ENCODE data around the gene TTLL12.

The TTLL12 gene

GRCh38 chr22:43186272-43187170 is at the start of gene TTLL12:
TTLL12 (minus strand) TSS chr22:43187134; CDS start chr22:43187069, 65 bp downstream.
- DNase-seq: peak; percentile 35 to 55 (median 46)

GRCh38 chr22:43235445-43236409 is 48.8 kb upstream of the TTLL12 start:
- DNase-seq: no peak

DNA sequence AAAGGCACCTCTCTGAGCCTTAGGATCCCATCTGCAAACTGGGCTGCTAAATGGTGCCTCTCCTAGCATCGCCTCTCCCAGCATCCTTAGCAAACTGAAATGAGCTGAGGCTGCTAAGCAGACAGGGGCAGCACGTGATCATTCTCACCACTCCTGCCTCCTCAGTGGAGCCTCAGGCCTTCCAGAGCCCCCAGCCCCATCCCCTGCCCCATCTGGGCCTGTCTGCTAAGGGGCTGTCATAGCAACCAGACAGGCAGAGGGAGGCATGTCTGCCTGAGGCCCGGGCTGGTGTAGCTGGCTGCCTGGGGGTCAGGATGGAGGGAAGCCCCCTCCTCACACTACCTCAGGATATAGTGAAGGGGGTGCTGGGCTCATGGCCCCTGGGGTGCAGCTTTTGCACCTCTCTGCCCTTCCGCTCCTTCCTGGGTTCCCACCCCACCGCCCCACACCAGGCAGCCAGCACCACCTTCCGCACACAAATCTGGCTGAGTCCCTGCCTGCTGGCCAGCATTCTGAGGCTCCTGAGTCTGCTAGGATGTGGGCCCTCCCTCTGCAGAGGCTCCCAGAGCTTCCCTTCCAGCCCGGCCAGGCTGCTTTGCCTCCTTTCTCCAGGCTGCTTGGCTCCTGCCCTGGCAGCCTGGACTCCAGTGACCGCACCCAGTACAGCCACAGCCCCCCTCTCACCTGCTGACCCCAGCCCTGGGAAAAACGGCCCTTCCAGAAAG is 47.5 kb upstream of the TTLL12 start:
- DNase-seq: no peak

DNA sequence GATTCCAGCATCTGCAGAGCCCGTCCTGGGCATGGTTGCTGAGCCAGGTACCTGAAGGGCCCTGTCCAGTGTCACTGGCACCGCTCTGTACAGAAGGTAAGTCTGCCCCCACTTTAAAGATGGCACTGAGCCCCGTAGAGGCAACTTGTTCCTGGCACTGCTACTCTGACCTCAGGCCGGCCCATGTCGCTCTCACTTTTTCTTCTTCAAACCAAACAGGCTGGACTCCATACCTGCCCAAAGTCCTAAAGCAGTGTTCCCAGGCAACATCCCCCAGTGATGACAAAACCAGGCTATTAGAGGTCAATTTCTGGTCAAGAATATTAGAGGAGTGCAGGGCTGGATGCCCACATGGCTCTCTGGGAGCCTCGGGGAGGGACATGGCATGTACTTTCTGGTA is 46.6 kb upstream of the TTLL12 start:
- no peak for DNase-seq

DNA sequence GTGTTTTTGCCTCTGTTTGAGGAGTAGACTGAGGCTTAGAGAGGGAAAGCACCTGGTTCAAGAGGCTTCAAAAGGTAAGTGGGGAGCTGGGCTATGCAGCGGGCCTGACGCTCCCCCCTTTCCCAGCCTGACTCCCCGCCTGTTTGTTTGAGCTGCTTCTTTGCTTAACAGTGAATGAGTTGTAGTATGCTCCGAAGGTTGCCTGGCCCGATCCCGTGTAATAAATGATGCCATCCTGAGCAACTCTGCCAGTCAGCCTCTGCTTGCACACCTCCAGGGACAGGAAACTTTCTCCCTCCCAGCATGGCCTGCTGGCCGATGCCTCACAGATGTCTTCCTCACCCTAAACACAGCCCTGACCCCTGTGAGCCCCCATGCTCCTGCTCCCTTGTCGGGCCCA is 45.5 kb upstream of the TTLL12 start:
- DNase-seq: no peak

DNA sequence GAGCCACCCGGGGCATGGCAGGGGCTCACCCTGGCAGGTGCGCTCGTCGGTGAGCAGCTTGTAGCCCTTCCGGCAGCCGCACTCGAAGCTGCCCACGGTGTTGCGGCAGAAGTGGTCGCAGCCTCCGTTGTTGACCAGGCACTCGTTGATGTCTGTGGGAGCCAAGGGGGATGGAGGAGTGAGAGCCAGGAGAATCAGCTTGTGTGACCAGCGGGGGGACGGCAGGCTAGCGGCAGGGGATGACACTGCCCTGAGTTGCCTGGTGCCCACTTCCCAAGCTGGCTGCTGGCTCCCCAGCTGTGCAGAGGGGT is 44.7 kb upstream of the TTLL12 start:
- no peak for DNase-seq

GRCh38 chr22:43230971-43231723 is 44.2 kb upstream of the TTLL12 start:
- DNase-seq: peak; percentile 23 to 62 (median 37)

DNA sequence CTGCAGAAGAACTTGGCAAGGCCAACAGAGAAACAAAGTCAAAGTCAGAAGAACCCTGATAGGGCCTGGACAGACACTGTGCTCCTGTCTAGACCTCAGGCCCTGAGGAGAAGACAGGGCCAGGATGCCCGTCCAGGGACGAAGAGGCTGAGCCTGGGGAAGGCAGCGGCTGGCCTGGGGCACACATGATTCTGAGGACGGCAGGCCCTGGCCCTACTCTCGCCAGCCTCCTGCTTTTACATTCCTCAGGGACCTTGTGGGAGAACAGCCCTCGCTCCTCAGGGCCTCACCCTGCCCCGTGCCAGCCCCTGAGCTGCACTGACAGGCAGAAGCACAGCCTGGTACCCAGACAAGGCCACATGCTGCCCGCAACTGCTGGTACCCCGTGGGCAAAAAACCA is 43.6 kb upstream of the TTLL12 start:
- DNase-seq: no peak

DNA sequence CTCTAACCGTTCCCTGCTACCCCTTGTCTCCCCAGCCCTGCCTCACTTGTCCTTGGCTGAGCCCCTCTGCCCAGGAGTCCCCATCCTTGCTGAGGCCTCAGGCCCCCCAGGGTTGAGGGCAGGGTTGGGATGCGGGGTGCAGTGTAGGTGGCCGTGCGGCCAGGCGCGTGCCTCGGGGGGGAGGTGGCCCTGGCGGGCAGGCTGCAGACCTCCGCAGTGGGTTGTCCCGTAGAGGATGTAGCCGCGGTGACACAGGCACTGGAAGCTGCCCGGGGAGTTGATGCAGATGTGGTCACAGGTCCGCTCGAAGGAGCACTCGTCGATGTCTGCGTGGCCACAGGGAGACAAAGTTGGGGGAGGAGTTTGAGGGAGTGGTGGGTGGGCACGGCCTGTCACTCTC is 41.9 kb upstream of the TTLL12 start:
- DNase-seq: no peak

DNA sequence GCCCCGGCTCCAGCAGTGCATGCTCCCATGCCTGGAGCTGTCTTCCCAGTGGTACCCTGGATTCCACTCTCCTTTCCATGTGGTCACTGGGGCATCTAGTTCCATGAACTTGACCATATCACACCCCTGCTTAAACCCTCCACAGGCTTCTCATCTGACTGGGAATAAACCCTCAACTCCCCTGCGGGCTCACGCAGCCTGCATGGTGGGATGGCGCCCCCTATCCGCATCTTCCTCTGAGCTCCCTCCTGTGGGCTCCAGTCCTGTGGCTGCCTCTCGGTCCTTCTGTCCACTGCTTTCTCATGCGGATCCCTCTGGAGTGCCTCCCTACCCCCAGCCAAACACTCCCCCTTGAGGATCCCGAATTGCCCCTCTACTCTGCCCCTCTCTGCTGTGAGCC is 41.4 kb upstream of the TTLL12 start:
- no peak for DNase-seq

GRCh38 chr22:43227239-43227630 is 40.3 kb upstream of the TTLL12 start:
- no peak for DNase-seq

DNA sequence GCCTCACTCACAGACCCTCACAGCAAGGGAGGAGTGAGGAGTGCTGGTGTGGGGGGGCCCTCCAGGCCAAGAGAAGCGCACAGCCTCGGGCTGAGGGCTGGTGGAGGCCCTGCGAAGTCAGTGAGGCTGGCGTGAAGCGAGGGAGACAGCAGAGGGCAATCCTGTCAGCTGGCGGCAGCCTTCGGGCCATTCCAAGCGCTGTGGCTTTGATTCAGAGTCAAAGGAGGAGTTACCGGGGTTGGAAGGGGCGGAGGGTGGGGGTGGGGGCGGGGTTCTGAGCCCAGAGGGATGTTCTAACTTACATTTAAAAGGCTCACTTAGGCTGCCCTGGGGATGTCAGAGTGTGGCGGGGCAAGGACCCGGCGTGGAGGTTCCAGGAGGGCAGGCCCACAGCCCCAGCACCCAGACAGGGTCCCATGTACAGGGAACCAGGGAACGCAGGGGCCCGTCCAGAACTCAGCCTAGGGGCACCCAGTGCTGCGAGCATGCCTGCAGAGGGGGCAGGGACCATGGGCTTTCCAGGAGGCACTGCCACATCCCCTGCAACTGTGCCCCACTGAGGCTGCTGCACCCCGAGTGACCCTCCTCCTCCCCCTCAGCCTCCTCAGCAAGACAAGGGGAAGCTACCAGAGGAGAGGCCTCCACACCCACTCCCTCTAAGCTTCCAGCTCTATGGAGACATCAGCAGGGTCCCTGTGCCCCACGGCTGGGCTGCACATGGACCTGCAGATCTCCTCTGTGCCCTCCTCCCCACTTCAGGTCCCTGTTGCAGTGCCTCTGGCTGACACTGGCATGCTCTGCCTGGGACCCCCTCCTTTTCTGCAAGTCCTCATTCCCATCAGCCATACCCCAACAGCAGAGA is 39.7 kb upstream of the TTLL12 start:
- no peak for DNase-seq

- DNase-seq: no peak
These were observed 38.7 kb upstream of the TTLL12 start for GRCh38 chr22:43225609-43226008.

DNA sequence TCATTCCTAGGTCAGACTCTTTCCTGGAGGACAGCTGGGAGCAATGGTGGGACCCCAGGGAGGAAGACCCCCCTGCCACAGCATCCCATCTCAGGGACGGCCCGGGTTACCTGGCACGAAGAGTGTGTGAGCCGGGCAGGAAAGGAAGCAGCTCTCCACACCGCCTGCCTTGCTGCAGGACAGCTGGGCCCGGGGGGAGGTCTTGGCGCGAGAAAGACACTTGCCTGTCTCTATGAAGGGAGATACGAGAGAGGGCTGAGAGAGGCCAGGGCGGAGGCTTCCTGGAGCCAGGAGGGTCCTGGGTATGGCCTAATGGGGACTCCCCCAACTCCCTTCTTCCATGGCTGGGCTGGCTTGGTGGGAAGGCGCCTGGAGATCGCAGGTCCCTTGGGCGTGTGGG is 36.1 kb upstream of the TTLL12 start:
- no peak for DNase-seq

GRCh38 chr22:43222262-43222661 is 35.3 kb upstream of the TTLL12 start:
- no peak for DNase-seq

DNA sequence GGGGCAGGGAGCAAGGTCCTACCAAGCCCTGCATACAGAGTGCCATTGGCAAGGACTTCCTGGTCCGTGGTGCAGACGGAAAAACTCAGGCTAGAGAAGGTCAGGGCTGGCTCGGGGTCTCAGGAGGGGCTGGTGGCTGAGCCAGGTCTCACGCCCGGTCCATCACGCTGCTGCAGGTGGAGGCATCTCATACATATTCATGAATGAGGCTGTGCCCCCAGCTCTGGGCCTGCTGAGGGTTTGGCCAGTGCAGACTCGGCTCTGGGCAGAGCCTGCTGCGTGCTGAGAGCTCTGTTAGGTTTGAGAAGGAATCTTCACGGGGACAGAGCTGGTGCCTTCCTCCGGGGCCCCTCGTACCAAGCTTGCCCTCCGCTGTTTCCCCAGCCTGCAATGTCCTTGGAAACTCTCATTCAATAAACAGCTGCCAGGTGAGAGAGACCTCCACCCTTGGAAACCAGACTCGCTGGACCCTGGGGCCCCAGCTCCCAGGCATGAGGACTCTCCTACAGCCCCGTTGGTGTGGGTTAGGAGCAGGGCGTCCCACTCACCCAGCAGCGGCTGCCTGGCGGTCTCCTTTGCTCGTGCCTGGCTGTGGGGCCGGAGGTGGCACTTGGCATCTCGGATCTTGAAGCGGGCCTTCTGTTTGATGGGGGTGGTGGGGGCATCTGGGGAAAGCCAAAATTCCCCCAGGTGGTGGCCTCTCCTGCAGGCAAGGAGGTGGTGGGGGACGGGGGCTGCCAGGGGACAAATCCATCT is 33.9 kb upstream of the TTLL12 start:
- no peak for DNase-seq

GRCh38 chr22:43218786-43219185 is 31.9 kb upstream of the TTLL12 start:
- DNase-seq: no peak

DNA sequence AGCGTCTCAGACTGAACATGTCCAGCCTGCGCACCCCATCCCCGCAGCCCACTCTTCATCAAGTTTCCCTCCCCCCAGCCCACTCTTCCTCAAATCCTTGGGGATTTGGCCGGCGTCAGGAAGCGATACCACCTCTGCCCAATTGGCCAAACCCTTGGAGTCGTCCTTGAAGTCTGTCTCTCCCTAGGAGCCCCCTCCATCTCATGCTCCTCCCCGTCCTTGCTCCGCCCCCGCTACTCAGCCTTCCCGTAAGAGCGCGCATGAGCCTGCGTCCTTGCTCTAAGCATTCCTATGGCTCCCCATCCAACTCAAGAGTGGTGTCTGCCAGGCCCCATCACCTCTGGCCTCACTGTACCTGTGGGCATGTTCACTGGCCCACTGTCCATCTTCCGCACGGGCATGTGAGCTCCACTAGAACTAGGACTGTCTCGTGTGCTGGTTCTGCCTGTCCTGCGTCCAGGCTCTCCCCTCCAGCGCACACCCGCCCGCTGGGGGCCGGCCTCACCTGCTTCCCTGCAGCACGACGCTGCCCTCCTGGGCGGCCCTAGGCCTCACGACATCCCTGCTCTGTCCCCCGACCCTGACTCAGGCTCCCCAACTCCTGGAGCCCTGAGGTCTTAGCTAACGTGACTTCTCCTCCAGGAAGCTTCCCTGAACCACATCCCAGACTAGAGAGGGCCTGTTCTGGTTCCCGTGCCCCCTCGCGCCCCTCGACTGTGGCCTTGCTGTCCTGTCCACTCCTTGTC is 30.5 kb upstream of the TTLL12 start:
- DNase-seq: no peak

- no peak for DNase-seq
These were observed 29.8 kb upstream of the TTLL12 start for GRCh38 chr22:43216738-43217137.

GRCh38 chr22:43213962-43214361 is 27.0 kb upstream of the TTLL12 start:
- DNase-seq: no peak
